ENCODE data around the gene MPO.

DNA sequence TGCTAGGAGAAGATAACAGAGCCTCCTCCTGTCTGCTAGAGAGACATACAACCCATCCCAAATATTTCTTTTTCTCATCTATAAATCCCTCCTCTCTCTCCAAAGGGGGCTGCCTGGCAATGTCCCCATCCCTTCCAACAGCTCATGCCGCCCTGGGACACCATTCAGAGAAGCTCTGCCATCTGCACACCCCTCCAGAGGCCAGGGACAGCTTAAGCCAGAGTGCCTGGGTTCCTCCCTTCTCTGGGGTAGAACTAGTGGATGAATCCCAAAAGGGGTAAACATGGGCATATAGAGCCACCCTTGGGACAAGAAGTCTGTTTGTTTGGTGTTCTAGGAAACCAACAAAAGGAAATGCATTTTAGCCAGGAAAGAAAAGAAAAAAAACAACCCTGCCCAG is 44.9 kb downstream of the MPO start:
- TF ChIP-seq, protein P1, sequence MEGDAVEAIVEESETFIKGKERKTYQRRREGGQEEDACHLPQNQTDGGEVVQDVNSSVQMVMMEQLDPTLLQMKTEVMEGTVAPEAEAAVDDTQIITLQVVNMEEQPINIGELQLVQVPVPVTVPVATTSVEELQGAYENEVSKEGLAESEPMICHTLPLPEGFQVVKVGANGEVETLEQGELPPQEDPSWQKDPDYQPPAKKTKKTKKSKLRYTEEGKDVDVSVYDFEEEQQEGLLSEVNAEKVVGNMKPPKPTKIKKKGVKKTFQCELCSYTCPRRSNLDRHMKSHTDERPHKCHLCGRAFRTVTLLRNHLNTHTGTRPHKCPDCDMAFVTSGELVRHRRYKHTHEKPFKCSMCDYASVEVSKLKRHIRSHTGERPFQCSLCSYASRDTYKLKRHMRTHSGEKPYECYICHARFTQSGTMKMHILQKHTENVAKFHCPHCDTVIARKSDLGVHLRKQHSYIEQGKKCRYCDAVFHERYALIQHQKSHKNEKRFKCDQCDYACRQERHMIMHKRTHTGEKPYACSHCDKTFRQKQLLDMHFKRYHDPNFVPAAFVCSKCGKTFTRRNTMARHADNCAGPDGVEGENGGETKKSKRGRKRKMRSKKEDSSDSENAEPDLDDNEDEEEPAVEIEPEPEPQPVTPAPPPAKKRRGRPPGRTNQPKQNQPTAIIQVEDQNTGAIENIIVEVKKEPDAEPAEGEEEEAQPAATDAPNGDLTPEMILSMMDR (IDR thresholded peaks at IDR 0.05 in 2 of 3, conservative IDR thresholded peaks at IDR 0.05 in 1 of 3; ENCODE audit: control insufficient read depth in 2 of 3, extremely low read depth in 1 of 3, insufficient read depth in 1 of 3, low read depth in 3 of 3, low read length in 3 of 3), result no peak
- no peak for TF ChIP-seq PML (IDR thresholded peaks at IDR 0.05; ENCODE audit: low read length)

All from GM12878 (cell line).